WTC11 (cell line): ENCODE results near the gene RCOR3. TPM values are rescaled to one million over a fixed set of nuclear protein-coding genes. Genes with fewer than 3 reads are reported as not detected.

ENCODE experiments used
- ATAC-seq: fragments of 200-7000 bp; cut with Tn5 transposase; 2 replicates; pipeline ENCODE4 v1.10.0; 2021; ENCODE audit warnings: mild to moderate bottlenecking, moderate library complexity
- CTCF ChIA-PET: fragments of 300-600 bp; sonication (Branson Sonifier 250); formaldehyde crosslinking; loops from one replicate; lab custom pipeline; 2021; ENCODE audit warnings: antibody characterized with exemption; lab: Charles Lee
- POLR2A ChIA-PET: fragments of 350-600 bp; sonication (Branson Sonifier 250); formaldehyde crosslinking; loops from one replicate; lab custom pipeline; 2021; ENCODE audit warnings: antibody characterized with exemption; lab: Charles Lee
- DNase-seq: peaks from one replicate; pipeline ENCODE4 v3.0.0; 2021; ENCODE audit warnings: low spot score
- H3K27ac Mint-ChIP-seq: 2 replicates; pipeline ENCODE4 v1.8.0; 2021; ENCODE audit warnings: mixed read lengths
- H3K27me3 Mint-ChIP-seq: 2 replicates; pipeline ENCODE4 v1.8.0; 2021; ENCODE audit warnings: low read depth, mild to moderate bottlenecking, moderate library complexity, mixed read lengths
- H3K36me3 Mint-ChIP-seq: 2 replicates; pipeline ENCODE4 v1.8.0; 2021; ENCODE audit warnings: mixed read lengths
- H3K4me1 Mint-ChIP-seq: 2 replicates; pipeline ENCODE4 v1.8.0; 2022; ENCODE audit warnings: mixed read lengths
- H3K4me3 Mint-ChIP-seq: 2 replicates; pipeline ENCODE4 v1.8.0; 2021; ENCODE audit warnings: mild to moderate bottlenecking, moderate library complexity, mixed read lengths
- H3K9me3 Mint-ChIP-seq: 2 replicates; pipeline ENCODE4 v1.8.0; 2021; ENCODE audit warnings: mixed read lengths
- AFF4 ChIP-seq: sonication (generic); formaldehyde crosslinking; IDR thresholded peaks from 2 replicates; pipeline ENCODE4 v1.8.1; 2023; ENCODE audit warnings: mild to moderate bottlenecking, missing genetic modification reagents, borderline replicate concordance
- AR ChIP-seq: fragments of 250-450 bp; sonication (Bioruptor Pico); IDR thresholded peaks from 2 replicates; pipeline ENCODE4 v1.9.0; 2021; ENCODE audit warnings: mild to moderate bottlenecking
- ARID4B ChIP-seq: sonication (generic); formaldehyde crosslinking; IDR thresholded peaks from 2 replicates; pipeline ENCODE4 v1.8.0; 2023; ENCODE audit warnings: missing genetic modification reagents, mild to moderate bottlenecking, borderline replicate concordance
- ATF2 ChIP-seq: sonication (generic); formaldehyde crosslinking; IDR thresholded peaks from 2 replicates; pipeline ENCODE4 v1.8.1; 2022; ENCODE audit warnings: low read depth, missing genetic modification reagents, borderline replicate concordance
- TEAD4 ChIP-seq: sonication (generic); formaldehyde crosslinking; IDR thresholded peaks from 2 replicates; pipeline ENCODE4 v1.8.0; 2022; ENCODE audit warnings: mild to moderate bottlenecking, missing genetic modification reagents
- USF1 ChIP-seq: sonication (generic); formaldehyde crosslinking; IDR thresholded peaks from 2 replicates; pipeline ENCODE4 v1.8.0; 2022; ENCODE audit warnings: mild to moderate bottlenecking, missing genetic modification reagents
- ZBTB21 ChIP-seq: sonication (generic); formaldehyde crosslinking; IDR thresholded peaks from 2 replicates; pipeline ENCODE4 v1.8.1; 2023; ENCODE audit warnings: mild to moderate bottlenecking, missing genetic modification reagents, borderline replicate concordance
- ZNF219 ChIP-seq: sonication (generic); formaldehyde crosslinking; IDR thresholded peaks from 2 replicates; pipeline ENCODE4 v1.8.0; 2023; ENCODE audit warnings: missing genetic modification reagents, mild to moderate bottlenecking, borderline replicate concordance
- total RNA-seq: library from RNA; stranded (reverse); gene quantifications from 3 replicates; pipeline ENCODE4 v1.2.3, GENCODE V29; 2021
- TF ChIP-seq, protein P1 (sequence below): sonication (generic); formaldehyde crosslinking; IDR thresholded peaks from 2 replicates; pipeline ENCODE4 v1.8.0; 2022; ENCODE audit warnings: mild to moderate bottlenecking, missing genetic modification reagents
- TF ChIP-seq, protein P2 (sequence below): fragments of 250-450 bp; sonication (Bioruptor Pico); IDR thresholded peaks from 2 replicates; pipeline ENCODE4 v1.9.0; 2021; ENCODE audit warnings: mild to moderate bottlenecking, borderline replicate concordance

Gene RCOR3
- total RNA-seq, 1 experiment from 2014 or later, result 35.9 TPM

- H3K27ac Mint-ChIP-seq, result no peak overlapping the region
- ATAC-seq, result peak; percentile 9
- ChIA-PET CTCF (interaction anchor here (1.4 kb wide), 1 partner anchor 64 kb away, joined by 3 read pairs; no protein-coding TSS in a partner anchor), POLR2A (interaction anchor here (1.3 kb wide), 1 partner anchor 320 kb away, joined by 5 read pairs; the partner anchor contains the start of gene SLC30A1)
- no peaks in the 10 kb centered on the region for H3K9me3 Mint-ChIP-seq
- no peaks in the 10 kb centered on the region for H3K27me3 Mint-ChIP-seq
- H3K4me1 Mint-ChIP-seq, result peaks cover 28% of the 10 kb centered on the region
- TF ChIP-seq AR, result 0 out of 2 replicates have a peak, but pooled peaks have one; percentile 27
- no peak for TF ChIP-seq AFF4 (CRISPR knock-in tag)
- TF ChIP-seq, protein P1, sequence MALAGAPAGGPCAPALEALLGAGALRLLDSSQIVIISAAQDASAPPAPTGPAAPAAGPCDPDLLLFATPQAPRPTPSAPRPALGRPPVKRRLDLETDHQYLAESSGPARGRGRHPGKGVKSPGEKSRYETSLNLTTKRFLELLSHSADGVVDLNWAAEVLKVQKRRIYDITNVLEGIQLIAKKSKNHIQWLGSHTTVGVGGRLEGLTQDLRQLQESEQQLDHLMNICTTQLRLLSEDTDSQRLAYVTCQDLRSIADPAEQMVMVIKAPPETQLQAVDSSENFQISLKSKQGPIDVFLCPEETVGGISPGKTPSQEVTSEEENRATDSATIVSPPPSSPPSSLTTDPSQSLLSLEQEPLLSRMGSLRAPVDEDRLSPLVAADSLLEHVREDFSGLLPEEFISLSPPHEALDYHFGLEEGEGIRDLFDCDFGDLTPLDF (CRISPR knock-in tag), result no peak
- no peak for TF ChIP-seq ZBTB21 (CRISPR knock-in tag)
- TF ChIP-seq, all 79 proteins: peak for 1
- Mint-ChIP-seq H3K36me3 (peaks cover 19% of the 10 kb centered on the region), H3K4me3 (peak overlapping the region; percentile 76)
- no peak for DNase-seq
Measured at GRCh38 chr1:211259638-211260126, 516 bp downstream of the RCOR3 start.

GRCh38 chr1:211260141-211261107 is 1.3 kb downstream of the RCOR3 start:
- Mint-ChIP-seq H3K27me3 (no peaks in the 10 kb centered on the region), H3K27ac (peak overlapping the region; percentile 90), H3K36me3 (peaks cover 19% of the 10 kb centered on the region), H3K9me3 (no peaks in the 10 kb centered on the region), H3K4me1 (peaks cover 25% of the 10 kb centered on the region), H3K4me3 (peak overlapping the region; percentile 76)
- DNase-seq (peak; percentile 76), ATAC-seq (peak; percentile 51)
- CTCF ChIA-PET, result interaction anchor here (0.5 to 1.4 kb wide), 3 partner anchors 63 to 814 kb away, joined by 3 read pairs; no protein-coding TSS in a partner anchor
- POLR2A ChIA-PET, result interaction anchor here (1.0 to 1.3 kb wide), 2 partner anchors 319 to 886 kb away, joined by 4 to 5 read pairs; partner anchors contain the start of gene SLC30A1
- TF ChIP-seq, protein P2, sequence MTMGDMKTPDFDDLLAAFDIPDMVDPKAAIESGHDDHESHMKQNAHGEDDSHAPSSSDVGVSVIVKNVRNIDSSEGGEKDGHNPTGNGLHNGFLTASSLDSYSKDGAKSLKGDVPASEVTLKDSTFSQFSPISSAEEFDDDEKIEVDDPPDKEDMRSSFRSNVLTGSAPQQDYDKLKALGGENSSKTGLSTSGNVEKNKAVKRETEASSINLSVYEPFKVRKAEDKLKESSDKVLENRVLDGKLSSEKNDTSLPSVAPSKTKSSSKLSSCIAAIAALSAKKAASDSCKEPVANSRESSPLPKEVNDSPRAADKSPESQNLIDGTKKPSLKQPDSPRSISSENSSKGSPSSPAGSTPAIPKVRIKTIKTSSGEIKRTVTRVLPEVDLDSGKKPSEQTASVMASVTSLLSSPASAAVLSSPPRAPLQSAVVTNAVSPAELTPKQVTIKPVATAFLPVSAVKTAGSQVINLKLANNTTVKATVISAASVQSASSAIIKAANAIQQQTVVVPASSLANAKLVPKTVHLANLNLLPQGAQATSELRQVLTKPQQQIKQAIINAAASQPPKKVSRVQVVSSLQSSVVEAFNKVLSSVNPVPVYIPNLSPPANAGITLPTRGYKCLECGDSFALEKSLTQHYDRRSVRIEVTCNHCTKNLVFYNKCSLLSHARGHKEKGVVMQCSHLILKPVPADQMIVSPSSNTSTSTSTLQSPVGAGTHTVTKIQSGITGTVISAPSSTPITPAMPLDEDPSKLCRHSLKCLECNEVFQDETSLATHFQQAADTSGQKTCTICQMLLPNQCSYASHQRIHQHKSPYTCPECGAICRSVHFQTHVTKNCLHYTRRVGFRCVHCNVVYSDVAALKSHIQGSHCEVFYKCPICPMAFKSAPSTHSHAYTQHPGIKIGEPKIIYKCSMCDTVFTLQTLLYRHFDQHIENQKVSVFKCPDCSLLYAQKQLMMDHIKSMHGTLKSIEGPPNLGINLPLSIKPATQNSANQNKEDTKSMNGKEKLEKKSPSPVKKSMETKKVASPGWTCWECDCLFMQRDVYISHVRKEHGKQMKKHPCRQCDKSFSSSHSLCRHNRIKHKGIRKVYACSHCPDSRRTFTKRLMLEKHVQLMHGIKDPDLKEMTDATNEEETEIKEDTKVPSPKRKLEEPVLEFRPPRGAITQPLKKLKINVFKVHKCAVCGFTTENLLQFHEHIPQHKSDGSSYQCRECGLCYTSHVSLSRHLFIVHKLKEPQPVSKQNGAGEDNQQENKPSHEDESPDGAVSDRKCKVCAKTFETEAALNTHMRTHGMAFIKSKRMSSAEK (CRISPR knock-in tag), result no peak
- 0 out of 2 replicates have a peak, but pooled peaks have one; percentile 41 for TF ChIP-seq ARID4B (CRISPR knock-in tag)
- no peak for TF ChIP-seq TEAD4 (CRISPR knock-in tag)
- TF ChIP-seq ZNF219 (CRISPR knock-in tag), result 0 out of 2 replicates have a peak, but pooled peaks have one; percentile 41
- peak; percentile 72 for TF ChIP-seq USF1 (CRISPR knock-in tag)
- TF ChIP-seq ATF2 (CRISPR knock-in tag), result no peak
